DLD1 (cell line): Measurements from ENCODE around the gene OR10H1.
"Not testable (repeated sequence)": the region's sequence is repeated elsewhere in the genome, so short reads cannot be mapped to it uniquely, and the experiment has no call there.

Source experiments
- in situ Hi-C: cut with HindIII; loops from 2 replicates; pipeline ENCODE4 v1.10.0; 2017; ENCODE audit warnings: low sequenced_read_pairs

OR10H1 gene

GRCh38 chr19:15776264-15776663, 39.2 kb downstream of the OR10H1 start:
- in situ Hi-C loops: no loop called here

- in situ Hi-C loops: no loop called here
These were observed 40.2 kb downstream of the OR10H1 start for GRCh38 chr19:15775249-15775648.

- in situ Hi-C loops: not testable (repeated sequence)
These were observed 41.3 kb downstream of the OR10H1 start for GRCh38 chr19:15774159-15774558.

GRCh38 chr19:15769586-15769985, 45.9 kb downstream of the OR10H1 start:
- in situ Hi-C loops: no loop called here

GRCh38 chr19:15759962-15760565, 55.4 kb downstream of the OR10H1 start:
- in situ Hi-C loops: no loop called here

- in situ Hi-C loops: no loop called here
These were observed 57.1 kb downstream of the OR10H1 start for GRCh38 chr19:15758379-15758778.
